Psoas muscle (tissue), 8 donors: Measurements from ENCODE around the gene PDZD2. TPM values are rescaled to one million over a fixed set of nuclear protein-coding genes. Genes with fewer than 3 reads are reported as not detected.

Source experiments
- ATAC-seq, 4 donors: fragments of 200-7000 bp; cut with Tn5 transposase; one replicate each; pipeline ENCODE4 v1.9.1; 2020; ENCODE audit warnings: moderate library complexity in 3 of 4, mild to moderate bottlenecking in 2 of 4
- DNase-seq, 2 donors: peaks; one replicate each; pipeline ENCODE4 v3.0.0-alpha.2; 2020
- H3K27ac ChIP-seq: fragments of 200-600 bp; one replicate; pipeline ENCODE4 v1.8.0; 2022
- H3K27me3 ChIP-seq, 3 donors: fragments of 200-600 bp in 1 of 3; one replicate each; pipeline versions ENCODE4 v1.6.1 to v1.8.0; 2013 to 2022; ENCODE audit warnings: low read length in 2 of 3, mild to moderate bottlenecking in 2 of 3, moderate library complexity in 1 of 3; ENCODE audit not compliant: insufficient read depth in 3 of 3
- H3K36me3 ChIP-seq, 2 donors: fragments of 200-600 bp in 1 of 2; one replicate each; pipeline versions ENCODE4 v1.6.1 to v1.8.0; 2013 to 2022; ENCODE audit warnings: low read depth in 1 of 2, mild to moderate bottlenecking in 1 of 2, moderate library complexity in 1 of 2; ENCODE audit not compliant: insufficient read depth in 1 of 2
- H3K4me1 ChIP-seq: fragments of 200-600 bp; one replicate; pipeline ENCODE4 v1.8.0; 2022
- H3K4me3 ChIP-seq: fragments of 200-600 bp; one replicate; pipeline ENCODE4 v1.8.0; 2022; ENCODE audit warnings: mild to moderate bottlenecking
- H3K9me3 ChIP-seq: fragments of 200-600 bp; one replicate; pipeline ENCODE4 v1.8.0; 2022
- CTCF ChIP-seq: fragments of 200-600 bp; IDR thresholded peaks from one replicate; pipeline ENCODE4 v1.8.0; 2022; ENCODE audit warnings: antibody characterized with exemption
- WGBS, 3 donors: extraction: QIAGEN DNeasy Blood & Tissue Kit; methylation state at CpG; one replicate each; pipeline versions ENCODE4 v1.1.6 to v1.1.7; 2013; 5-methylcytosine and 5-hydroxymethylcytosine counted together
- intact Hi-C, 2 donors: fragments of 100-400 bp; cut with DNase I; formaldehyde crosslinking; loops; one replicate each; pipeline versions ENCODE4 v1.11.0 to v1.14.2; 2022
- polyA plus RNA-seq, 3 donors: library from polyadenylated mRNA; stranded (reverse); fragments of 200-250 nt; gene quantifications; one replicate each; pipeline ENCODE4 v1.2.3, GENCODE V29; 2013
- total RNA-seq, 4 donors: library from RNA; stranded (reverse); fragmentation: NEBNext Ultra II Directional in 2 of 4; extraction: Animal tissue kit (Norgen Biotek cat#: 25700) in 2 of 4; gene quantifications; one replicate each; pipeline versions ENCODE4 v1.2.1 to v1.2.4, GENCODE V29; 2021 to 2023
- donor health status: healthy with polysubstance abuse.
- donor health status: DM: no; HTN: no; CAD: no; lungs with moderate emphysema.
- donor health status: Bipolar disorder and iron deficiency.
- donor health status: healthy.
- donor health status: DM: yes; HTN: yes; CAD: no.
- donor health status: DM: no; HTN: no; CAD: no.
- donor health status: DM: no; HTN: no; CAD: no.
- donor health status: DM: yes; HTN: yes; CAD: no.

Gene PDZD2
- total and polyA plus RNA-seq, 7 donors: 1.4 to 17.5 (median 4.5) TPM

DNA sequence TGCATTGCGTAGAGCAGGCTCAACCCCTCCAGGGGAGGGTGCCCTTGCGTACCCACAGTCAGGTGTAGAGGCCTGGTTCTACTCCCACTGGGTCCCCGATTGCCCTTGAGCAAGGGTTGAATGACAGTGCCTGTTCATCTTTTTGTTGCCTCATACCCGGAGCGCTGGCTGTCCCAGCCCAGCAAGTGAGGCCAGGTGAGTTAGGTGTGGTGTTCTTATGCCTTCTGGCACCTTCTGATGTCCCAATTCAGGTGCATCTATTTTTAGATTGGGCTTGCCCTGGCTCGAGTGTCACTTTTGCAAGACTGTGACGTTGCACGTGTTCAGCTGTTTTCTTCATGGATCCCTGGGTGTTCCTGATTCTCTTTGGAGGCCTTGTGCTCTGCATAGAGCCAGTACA is 277.4 kb downstream of the PDZD2 start:
- Histone ChIP-seq H3K27me3 (no peaks in the 10 kb centered on the region), H3K27ac (no peak overlapping the region), H3K4me1 (no peaks in the 10 kb centered on the region), H3K36me3 (no peaks in the 10 kb centered on the region), H3K4me3 (no peak overlapping the region), H3K9me3 (no peaks in the 10 kb centered on the region)
- 80 to 92% (median 89%) methylated on average over 8 of the region's 8 CpGs for WGBS, 3 donors
- intact Hi-C loops: no loop called here
- no peak for TF ChIP-seq CTCF
- DNase-seq (no peak), ATAC-seq (peak in 2 of 4 donors; percentile 14 to 40)

DNA sequence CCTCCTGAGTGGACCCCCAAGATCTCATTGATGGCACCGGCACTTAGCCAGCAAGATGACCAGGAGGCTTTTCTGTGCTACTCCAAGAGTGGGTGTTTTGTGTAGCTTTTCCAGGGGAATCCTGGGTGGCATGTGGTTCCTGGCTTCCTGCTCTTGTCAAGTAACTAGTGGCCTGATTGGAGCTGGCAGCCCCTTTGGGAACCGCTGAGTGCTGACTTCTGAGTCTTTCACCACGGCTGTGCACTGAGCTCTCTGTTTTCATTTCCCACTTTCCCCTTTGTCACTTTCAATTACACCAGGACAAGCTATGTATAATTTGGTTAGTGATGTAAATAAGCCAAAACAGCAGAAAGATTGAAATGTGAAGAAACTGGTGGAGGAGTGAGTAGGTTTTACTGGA is 279.8 kb downstream of the PDZD2 start:
- Histone ChIP-seq H3K9me3 (no peaks in the 10 kb centered on the region), H3K4me3 (no peak overlapping the region), H3K27ac (no peak overlapping the region), H3K27me3 (no peaks in the 10 kb centered on the region), H3K4me1 (no peaks in the 10 kb centered on the region), H3K36me3 (no peaks in the 10 kb centered on the region)
- no peak for TF ChIP-seq CTCF
- DNase-seq (no peak), ATAC-seq (no peak)
- intact Hi-C loops: no loop called here
- 62 to 77% (median 63%) methylated on average over 3 of the region's 3 CpGs for WGBS, 3 donors

DNA sequence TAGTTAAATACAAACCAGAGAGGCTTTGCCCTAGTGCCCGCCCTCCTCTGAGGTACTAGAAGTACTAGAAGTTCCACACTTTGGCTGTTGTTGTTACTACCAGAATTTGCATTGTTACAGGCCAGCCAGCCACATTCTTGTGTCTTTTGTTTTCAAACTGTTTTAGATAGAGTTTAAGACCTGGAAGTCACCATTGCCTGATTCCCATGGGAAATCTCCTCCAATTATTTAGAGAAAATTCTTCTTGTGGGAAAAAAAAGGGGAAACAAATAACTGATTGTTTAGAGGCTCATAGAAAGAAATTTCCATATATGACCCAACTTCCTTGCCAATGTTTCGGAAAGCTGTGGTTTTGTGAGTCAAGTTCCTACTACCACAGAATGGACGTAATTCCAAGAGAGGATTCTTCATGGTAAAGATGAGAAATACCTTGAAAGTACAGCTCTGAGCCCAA is 282.9 kb downstream of the PDZD2 start:
- no peaks in the 10 kb centered on the region for H3K27me3 ChIP-seq
- intact Hi-C loops: no loop called here
- H3K36me3 ChIP-seq: no peaks in the 10 kb centered on the region
- H3K4me3 ChIP-seq: no peak overlapping the region
- H3K9me3 ChIP-seq: no peaks in the 10 kb centered on the region
- ATAC-seq (no peak), DNase-seq (no peak)
- no peaks in the 10 kb centered on the region for H3K4me1 ChIP-seq
- no peak overlapping the region for H3K27ac ChIP-seq
- TF ChIP-seq CTCF: no peak
- WGBS, 3 donors: 81 to 84% (median 81%) methylated on average over 3 of the region's 3 CpGs

GRCh38 chr5:31924005-31924404 is 285.1 kb downstream of the PDZD2 start:
- Histone ChIP-seq H3K9me3 (no peaks in the 10 kb centered on the region), H3K36me3 (no peaks in the 10 kb centered on the region), H3K27me3 (no peaks in the 10 kb centered on the region), H3K27ac (no peak overlapping the region), H3K4me1 (no peaks in the 10 kb centered on the region), H3K4me3 (no peak overlapping the region)
- 70 to 82% (median 71%) methylated on average over 5 of the region's 5 CpGs for WGBS, 3 donors
- ATAC-seq: no peak
- DNase-seq: no peak
- no peak for TF ChIP-seq CTCF
- intact Hi-C loops: no loop called here

- WGBS, 3 donors: 78 to 83% (median 81%) methylated on average over 4 of the region's 4 CpGs
- Histone ChIP-seq H3K4me3 (no peak overlapping the region), H3K27me3 (no peaks in the 10 kb centered on the region), H3K4me1 (no peaks in the 10 kb centered on the region), H3K27ac (no peak overlapping the region), H3K36me3 (no peaks in the 10 kb centered on the region), H3K9me3 (no peaks in the 10 kb centered on the region)
- no peak for ATAC-seq
- no peak for DNase-seq
- intact Hi-C loops: loop anchor here (5.0 kb wide), 2 partner anchors 140 to 145 kb away; no protein-coding TSS in a partner anchor
- no peak for TF ChIP-seq CTCF
These were observed 292.9 kb downstream of the PDZD2 start for GRCh38 chr5:31931874-31932273.
